Umbilical cord (tissue), 2 donors: Measurements from ENCODE around the gene ZAP70. TPM values are rescaled to one million over a fixed set of nuclear protein-coding genes. Genes with fewer than 3 reads are reported as not detected.
"Not testable (repeated sequence)": the region's sequence is repeated elsewhere in the genome, so short reads cannot be mapped to it uniquely, and the experiment has no call there.

Experiments
- DNase-seq: peaks from one replicate; pipeline ENCODE4 v3.0.0-alpha.2; 2015; ENCODE audit warnings: low spot score
- total RNA-seq: library from RNA; depleted of rRNA; stranded (reverse); fragments of >200 nt; gene quantifications from one replicate; pipeline ENCODE4 v1.2.3, GENCODE V29; 2014; ENCODE audit warnings: low replicate concordance; ENCODE audit not compliant: insufficient read depth

The ZAP70 gene
- 3.4 TPM for total RNA-seq

DNA sequence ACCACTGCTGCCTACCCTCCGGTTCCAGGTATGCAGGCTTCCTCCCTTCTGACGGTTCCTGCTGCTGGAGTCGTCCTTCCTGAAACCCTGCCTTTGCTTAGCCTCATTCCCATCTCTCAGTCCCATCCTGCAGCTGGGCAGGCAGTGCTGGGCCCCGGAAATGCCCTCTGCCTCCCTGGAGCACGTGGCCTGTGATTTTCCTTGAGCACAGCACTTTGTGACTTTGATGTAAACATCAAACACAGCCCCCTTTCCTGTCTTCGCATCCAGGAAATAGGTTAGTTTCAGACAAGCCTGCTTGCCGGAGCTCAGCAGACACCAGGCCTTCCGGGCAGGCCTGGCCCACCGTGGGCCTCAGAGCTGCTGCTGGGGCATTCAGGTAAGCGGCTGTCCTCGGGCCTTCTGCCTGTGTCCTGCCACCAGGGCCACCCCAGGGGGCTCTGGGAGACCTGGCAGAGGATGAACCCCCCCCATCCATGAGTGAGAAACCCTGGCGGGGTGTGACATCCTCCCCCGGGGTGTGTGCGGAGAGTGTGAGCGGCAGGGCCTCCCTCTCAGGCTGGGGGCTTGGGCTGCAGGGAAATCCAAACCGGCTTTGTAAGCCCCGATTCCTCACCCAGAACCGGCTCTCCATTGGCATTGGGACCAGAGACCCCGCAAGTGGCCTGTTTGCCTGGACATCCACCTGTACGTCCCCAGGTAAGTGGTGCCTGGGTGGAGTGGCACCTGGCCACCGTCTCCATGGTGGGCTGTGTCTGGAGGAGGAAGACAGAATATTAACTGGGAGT lies at the start of gene ZAP70:
Gene ZAP70 (plus strand): TSS at position 281 of the 788 bp plus-strand sequence. CDS start 10,461 bp downstream, outside the sequence.
- DNase-seq: no peak

GRCh38 chr2:97663626-97663961 lies 49.8 kb upstream of the ZAP70 start:
- DNase-seq: no peak

GRCh38 chr2:97663962-97664635 lies 49.3 kb upstream of the ZAP70 start, which contains the start of gene ACTR1B:
TSS of gene ACTR1B (minus strand) at chr2:97664044. CDS start at chr2:97663890, 154 bp downstream.
- peak; percentile 99 for DNase-seq

DNA sequence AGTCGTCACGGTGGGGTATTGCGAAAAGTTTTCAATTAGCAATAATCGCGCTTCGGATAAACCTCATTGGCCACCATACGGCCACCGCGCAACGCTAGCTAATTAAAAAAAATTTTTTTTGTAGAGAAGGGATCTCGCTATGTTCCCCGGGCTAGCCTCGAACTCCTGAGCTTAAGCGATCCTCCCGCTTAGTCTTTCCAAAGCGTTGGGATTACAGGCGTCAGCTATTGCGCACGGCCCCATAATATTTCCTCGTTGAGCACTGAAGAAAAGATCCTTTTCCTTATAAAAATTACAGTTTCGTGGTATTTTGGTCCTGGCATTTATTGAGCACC lies 48.8 kb upstream of the ZAP70 start:
- DNase-seq: no peak

DNA sequence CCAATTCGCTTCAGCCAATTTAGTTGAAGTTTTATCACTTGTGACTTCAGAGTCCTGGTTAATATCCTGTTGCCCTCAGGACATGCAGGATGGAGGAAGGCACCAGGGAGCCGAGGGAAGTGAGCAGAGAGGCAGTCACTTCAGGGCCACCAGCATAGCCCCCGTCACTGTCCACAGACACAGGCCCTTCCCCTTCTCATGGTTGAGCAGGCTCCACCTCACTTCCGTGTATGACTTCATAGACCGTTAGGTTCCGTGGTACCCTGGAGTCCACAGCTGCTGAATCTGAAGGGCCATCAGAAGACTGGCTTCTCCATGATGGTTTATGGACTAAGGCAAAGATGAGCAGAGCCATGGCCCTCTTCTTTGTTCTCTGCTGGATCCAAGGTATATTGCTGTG lies 43.9 kb upstream of the ZAP70 start, which contains the start of gene C2orf92:
Gene C2orf92 (plus strand): TSS at position 266 of the 400 bp plus-strand sequence. CDS start 76 bp downstream, at position 342.
- no peak for DNase-seq

GRCh38 chr2:97670471-97670870 lies 42.9 kb upstream of the ZAP70 start:
- DNase-seq: no peak

DNA sequence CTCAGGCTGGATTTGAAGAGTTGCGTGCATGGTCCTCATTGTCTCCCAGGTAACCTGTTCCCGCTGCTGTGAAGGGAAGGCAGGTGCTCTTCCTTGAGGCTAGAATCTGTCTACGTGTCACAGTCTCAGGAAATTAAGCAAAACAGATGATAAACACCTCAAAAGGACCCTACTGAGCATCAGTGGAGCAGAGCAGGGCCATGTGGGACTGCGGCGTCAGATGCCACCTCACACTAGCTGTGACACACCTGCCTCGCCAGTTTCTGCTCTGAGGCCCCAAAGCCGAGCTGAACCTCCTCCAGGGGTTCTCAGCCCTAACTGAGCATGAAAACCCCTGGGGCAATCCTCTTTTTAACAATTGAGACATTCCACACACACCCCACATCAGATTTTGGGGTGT lies 41.9 kb upstream of the ZAP70 start:
- no peak for DNase-seq

DNA sequence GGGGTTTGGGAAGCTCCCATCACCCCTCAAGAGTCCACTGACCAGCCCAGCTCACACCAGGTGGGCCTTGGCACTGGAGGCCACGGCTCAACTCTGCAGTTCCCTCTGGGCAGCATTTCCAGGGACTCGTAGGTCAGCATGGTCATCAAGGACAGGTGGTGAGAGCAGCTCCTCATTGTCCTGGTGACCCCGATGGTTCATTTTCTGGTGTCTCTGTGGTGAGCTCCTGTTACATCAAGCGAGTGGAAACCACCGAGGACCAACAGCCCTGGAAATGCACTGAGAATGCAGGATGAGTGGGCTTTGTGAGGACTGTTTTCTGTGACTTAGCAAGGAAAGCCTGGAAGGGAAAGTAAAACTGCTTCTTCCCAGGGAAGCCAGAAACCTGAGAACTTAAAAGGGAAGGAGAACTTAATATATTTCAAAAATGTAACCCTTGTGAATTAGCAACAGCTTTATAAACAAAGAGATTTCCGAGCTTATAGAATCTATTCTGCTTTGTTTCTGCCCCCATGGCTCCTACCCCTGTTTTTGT lies 40.7 kb upstream of the ZAP70 start:
- not testable (repeated sequence) for DNase-seq

DNA sequence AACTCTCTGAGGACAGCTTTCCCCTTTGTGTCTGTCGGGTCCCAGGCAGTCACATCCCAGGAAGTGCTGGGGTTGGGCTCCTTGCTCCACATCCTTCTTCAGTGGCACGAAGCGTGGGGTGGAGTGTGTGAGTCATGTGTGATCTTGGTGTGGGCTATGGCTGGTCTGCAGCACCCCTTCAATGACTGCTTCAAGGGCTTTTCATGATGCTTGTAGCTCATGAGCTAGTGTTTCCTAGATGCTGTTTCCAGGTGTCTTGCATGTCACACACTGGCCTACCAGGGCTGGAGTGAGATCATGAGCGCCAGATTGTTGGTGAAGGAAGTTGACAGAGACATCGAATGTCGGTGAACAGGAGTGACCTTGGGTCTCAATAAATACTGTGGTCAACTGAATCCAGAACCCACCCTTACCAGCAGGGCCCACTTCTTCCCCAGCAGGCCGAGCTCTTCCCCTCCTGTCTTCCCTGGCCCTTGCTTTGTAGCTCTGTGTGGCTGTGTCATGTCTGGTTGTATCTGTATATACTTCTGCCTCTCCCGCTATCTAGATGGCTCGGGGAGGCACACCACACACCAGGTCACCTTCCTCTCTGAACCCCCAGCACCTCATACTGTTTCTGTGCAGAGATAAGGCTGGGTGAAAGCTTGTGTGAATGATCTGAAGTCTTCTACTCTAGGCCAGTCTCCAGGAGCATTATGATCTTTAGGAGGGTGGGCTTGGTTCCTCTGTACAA lies 40.0 kb upstream of the ZAP70 start:
- no peak for DNase-seq

DNA sequence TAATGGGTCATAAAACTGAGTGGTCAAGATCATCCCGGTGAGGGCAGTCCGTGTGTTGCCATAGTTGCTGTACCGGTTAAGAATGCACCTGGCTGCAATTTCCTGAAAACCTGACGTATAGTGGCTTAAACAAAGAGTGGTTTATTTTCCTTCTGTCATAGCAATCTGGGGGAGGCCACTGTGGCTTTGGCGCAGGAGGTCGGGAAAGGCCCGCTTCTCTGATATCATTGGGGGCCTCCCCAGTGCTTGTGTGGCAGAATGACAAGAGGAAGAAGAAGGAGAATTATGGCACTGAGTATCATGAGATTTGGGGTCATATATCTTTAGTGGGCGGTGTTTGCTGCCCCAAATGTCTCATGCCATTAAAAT lies 39.5 kb upstream of the ZAP70 start:
- DNase-seq: no peak

DNA sequence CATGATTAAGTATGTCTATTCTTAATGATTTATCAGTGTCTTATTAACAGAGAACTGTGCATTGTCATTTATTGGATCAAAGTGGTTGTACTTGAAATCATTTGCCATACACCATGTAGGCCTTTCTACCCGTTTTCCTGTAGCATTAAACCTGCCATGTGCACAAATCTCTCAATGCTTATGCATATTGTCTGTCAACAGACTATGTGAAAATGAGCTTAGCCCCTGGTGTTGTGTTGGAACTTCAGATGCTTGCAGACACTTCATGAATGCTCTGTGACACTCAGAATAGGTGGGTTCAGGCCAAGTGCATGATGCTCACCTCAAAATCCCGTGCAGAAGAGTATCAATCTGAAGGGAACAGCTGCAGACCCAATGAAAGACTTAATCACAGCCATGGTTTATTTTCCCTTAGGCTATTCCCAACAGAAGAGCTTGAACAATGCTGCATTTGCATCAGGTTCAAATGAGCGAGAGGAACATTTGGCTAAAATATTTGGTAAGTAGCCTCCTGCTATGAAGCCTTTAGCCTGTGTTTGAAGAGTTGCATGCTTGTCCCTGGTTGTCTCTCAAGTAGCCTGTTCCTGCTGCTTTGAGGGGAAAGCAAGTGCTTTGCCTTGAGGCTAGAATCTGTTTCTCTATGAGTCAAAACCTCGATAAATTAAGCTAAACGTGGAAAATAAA lies 37.8 kb upstream of the ZAP70 start:
- no peak for DNase-seq

DNA sequence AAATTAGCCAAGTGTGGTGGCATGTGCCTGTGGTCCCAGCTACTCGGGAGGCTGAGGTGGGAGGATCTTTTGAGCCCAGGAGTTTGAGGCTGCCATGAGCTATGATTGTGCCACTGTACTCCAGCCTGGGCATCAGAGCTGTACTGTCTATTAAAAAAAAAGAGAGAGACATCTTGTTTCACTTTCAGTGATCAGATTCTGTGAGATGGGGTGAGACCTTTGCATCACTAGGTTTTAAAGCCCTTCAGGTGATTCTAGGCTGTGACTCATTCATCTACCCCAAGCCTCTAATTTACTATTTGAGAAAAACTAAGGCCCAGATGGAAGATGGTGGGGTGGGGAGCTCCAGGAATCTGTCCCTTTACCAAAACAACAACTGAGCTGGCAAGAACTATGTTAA lies 36.8 kb upstream of the ZAP70 start:
- no peak for DNase-seq

GRCh38 chr2:97677480-97677879 lies 35.9 kb upstream of the ZAP70 start:
- no peak for DNase-seq

GRCh38 chr2:97678298-97678697 lies 35.1 kb upstream of the ZAP70 start:
- no peak for DNase-seq

DNA sequence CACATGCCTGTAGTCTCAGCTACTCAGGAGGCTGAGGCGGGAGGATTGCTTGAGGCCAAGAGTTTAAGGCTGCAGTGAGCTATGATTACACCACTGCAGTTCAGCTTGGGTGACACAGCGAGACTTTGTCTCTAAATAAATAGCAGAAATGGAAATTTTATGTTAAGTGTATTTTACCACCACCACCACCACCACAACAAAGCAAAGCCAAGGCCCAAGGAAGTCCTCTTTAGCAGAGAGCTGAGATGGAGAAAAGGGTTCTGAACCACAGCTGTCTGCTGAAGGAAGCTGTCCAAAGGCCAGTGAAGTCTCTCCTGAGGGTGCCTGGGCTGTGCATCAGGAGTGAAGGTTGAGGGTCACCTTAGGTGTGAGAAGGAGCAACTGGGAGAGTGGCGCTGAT lies 26.1 kb upstream of the ZAP70 start:
- DNase-seq: not testable (repeated sequence)

DNA sequence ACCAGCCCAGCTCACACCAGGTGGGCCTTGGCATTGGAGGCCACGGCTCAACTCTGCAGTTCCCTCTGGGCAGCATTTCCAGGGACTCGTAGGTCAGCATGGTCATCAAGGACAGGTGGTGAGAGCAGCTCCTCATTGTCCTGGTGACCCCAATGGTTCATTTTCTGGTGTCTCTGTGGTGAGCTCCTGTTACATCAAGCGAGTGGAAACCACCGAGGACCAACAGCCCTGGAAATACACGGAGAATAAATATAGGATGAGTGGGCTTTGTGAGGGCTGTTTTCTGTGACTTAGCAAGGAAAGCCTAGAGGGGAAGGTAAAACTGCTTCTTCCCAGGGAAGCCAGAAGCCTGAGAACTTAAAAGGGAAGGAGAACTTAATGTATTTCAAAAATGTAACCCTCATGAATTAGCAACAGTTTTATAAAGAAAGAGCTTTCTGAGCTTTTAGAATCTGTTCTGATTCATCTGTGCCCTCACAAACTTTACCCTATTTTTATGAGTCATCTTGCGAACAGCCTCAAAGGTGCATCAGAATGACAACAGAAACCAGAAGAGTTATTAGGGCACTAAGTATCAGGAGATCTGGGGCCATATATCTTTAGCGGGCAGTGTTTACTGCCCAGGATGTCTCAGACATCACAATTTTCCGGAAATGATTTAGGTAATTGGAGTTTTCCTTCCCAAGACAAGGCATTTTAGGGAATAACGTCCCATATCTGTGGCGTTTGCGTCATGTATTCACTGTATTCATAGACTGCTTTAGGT lies 25.1 kb upstream of the ZAP70 start:
- DNase-seq: peak; percentile 12

DNA sequence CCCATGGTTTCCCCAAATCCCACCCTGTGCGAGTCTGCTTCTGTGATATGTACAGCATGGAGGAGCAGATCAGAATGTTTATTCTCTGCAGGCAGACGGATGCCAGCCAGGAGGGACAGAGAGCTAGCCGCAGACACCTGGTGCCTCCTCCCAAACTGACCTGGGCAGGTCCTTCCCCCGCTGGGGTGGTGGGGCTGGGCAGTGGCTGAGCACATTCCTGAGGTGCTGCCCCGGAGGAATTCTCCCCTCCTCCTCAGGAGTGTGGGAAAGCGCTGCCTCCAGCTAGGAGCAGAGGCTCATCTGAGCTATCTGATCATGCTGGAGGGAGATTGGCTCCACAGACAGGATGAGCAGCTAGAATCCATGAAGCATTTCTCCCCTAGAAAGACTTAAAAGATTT lies 22.2 kb upstream of the ZAP70 start:
- DNase-seq: no peak

DNA sequence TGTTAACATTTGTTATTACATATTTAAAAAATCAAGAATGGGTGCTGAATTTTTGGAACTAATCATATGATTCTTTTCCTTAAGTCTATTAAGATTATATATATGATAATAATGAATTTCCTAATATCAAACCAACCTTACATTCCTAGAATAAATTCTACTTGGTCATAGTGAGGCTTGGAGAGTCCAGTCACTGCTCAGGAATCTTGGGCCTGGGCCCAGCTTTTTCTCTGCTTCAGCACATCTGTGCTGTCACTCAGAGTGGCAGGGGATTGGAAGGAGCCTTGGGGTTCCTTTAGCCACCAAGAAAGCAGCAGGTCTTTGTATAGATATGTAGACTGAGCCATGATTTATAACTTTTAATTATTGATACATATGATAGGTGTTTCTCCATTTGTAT lies 19.9 kb upstream of the ZAP70 start:
- no peak for DNase-seq

DNA sequence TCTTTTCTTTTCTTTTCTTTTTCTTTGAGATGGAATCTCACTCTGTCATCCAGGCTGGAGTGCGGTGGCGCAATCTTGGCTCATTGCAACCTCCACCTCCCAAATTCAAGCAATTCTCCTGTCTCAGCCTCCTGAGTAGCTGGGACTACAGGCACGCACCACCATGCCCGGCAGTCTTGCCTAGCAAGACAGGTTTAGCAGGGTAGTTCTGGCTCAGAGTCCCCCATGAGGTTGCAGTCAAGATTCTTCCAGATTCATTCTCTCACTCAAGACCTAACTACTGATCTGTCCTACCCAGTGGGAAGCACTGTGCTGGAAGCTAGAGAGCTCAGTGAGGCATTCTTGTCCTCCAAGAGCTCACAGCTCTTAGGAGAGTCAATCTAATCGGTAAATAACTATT lies 17.6 kb upstream of the ZAP70 start:
- DNase-seq: no peak

DNA sequence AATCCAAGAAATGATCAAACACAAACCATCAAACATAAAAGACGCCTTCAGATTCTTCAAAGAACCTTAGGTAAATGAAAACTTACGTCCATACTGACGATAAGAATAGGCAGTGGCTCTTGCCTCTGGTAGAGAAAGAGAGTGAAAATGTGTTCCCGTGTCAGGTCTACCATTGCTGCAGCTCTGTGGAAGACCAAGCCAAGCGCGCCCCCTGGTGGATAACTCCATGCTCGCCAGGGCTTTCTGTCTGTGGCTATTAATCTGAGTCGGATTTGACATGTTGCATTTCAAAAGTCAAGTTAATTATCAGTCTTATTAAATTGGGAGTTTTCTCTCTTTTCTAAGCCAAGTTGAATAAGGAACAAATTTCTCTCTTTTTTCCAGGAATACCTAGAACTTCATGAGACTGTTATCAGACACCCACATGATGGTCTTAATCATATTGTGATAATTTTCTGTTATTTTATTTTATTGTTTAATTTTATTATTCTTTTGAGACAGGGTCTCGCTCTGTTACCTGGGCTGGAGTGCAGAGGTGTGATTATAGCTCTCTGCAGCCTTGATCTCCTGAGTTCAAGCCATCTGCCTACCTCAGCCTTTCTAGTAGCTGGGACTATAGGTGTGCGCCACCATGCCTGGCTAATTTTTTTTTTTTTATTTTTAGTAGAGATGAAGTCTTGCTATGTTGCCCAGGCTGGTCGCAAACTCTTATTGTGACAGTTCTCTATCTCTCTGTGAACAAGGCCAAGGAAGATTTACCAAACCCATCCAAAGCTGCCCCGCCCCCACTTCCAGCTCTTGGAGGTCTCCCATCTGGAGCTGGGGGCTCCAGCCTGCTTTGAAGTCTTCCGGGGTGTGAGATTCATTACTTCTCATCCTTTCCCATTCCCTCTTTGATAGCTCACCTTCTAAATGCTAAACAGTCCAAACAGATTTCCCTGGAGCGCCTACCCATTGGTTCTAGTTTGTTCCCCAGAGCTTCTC lies 15.8 kb upstream of the ZAP70 start:
- peak; percentile 84 for DNase-seq
